GM12878 (cell line): ENCODE results near the gene DDX24. TPM values are rescaled to one million over a fixed set of nuclear protein-coding genes. Genes with fewer than 3 reads are reported as not detected.

Experiments used
- ATAC-seq: fragments of 200-7000 bp; cut with Tn5 transposase; 3 replicates; pipeline ENCODE4 v1.9.1; 2020; ENCODE audit warnings: mild to moderate bottlenecking, moderate library complexity
- BruUV-seq: library from RNA; stranded (reverse); fragments of 400-500 nt; replicated peaks from 2 replicates; lab custom pipeline; 2021; lab: Mats Ljungman, UMichigan
- CTCF ChIA-PET: fragments of 300-600 bp; sonication (Branson Sonifier 250); formaldehyde crosslinking; extraction: SDS; loops from one replicate; lab custom pipeline; 2021; ENCODE audit warnings: inconsistent platforms; lab: Yijun Ruan, JAX
- POLR2A ChIA-PET: fragments of 350-600 bp; formaldehyde crosslinking; extraction: SDS; loops from one replicate; lab custom pipeline; 2021; ENCODE audit warnings: inconsistent platforms; lab: Charles Lee
- RAD21 ChIA-PET: fragments of 300-600 bp; sonication (Branson Sonifier 250); formaldehyde crosslinking; loops from one replicate; lab custom pipeline; 2023; ENCODE audit warnings: antibody characterized with exemption; ENCODE audit not compliant: unreplicated experiment; lab: Charles Lee
- SMC1A ChIA-PET: fragments of 300-600 bp; sonication (Branson Sonifier 250); formaldehyde crosslinking; loops from one replicate; lab custom pipeline; 2023; ENCODE audit not compliant: unreplicated experiment, uncharacterized antibody; lab: Charles Lee
- DNase-seq: peaks from one replicate; pipeline ENCODE4 v3.0.0-alpha.2; 2011; ENCODE audit warnings: low read depth, low spot score
- FAIRE-seq: peaks from 3 replicates; lab custom pipeline; 2011; peaks lifted over from hg19 to GRCh38; lab: Jason Lieb, UNC
- H2AFZ ChIP-seq: 2 replicates; pipeline ENCODE4 v1.6.0; 2011; ENCODE audit warnings: low read depth, low read length, control low read depth; ENCODE audit not compliant: control insufficient read depth
- H3K27ac ChIP-seq: 2 replicates; pipeline ENCODE4 v1.5.1; 2011; ENCODE audit warnings: control low read depth; ENCODE audit not compliant: control insufficient read depth, insufficient read depth
- H3K27me3 ChIP-seq, 2 experiments: replicated peaks in 1 of 2; 2 replicates each; pipeline versions ENCODE4 v1.6.0 to v1.6.1; 2011; ENCODE audit warnings: low read length in 1 of 2; ENCODE audit not compliant: control insufficient read depth in 2 of 2, insufficient read depth in 2 of 2
- H3K36me3 ChIP-seq, 2 experiments: 2 replicates each; pipeline ENCODE4 v1.5.1; 2011; ENCODE audit warnings: low read length in 1 of 2; ENCODE audit not compliant: control insufficient read depth in 2 of 2, insufficient read depth in 2 of 2
- H3K4me1 ChIP-seq: 2 replicates; pipeline ENCODE4 v1.6.1; 2011; ENCODE audit warnings: mild to moderate bottlenecking, low read length, moderate library complexity, mixed read lengths; ENCODE audit not compliant: control insufficient read depth, insufficient read depth
- H3K4me2 ChIP-seq: 2 replicates; pipeline ENCODE4 v1.6.0; 2011; ENCODE audit warnings: control low read depth; ENCODE audit not compliant: control insufficient read depth, insufficient read depth
- H3K4me3 ChIP-seq: fragments of 200-600 bp; sonication (generic); 2 replicates; pipeline ENCODE4 v1.5.1; 2016
- H3K79me2 ChIP-seq: 2 replicates; pipeline ENCODE4 v1.6.0; 2011; ENCODE audit warnings: low read length; ENCODE audit not compliant: control insufficient read depth, insufficient read depth
- H3K9ac ChIP-seq: 2 replicates; pipeline ENCODE4 v1.8.0; 2011; ENCODE audit warnings: low read length, control low read depth, mixed read lengths; ENCODE audit not compliant: control insufficient read depth, insufficient read depth
- H3K9me3 ChIP-seq: replicated peaks from 3 replicates; pipeline ENCODE4 v1.5.1; 2011; ENCODE audit warnings: mild to moderate bottlenecking, low read length; ENCODE audit not compliant: control insufficient read depth, insufficient read depth
- H4K20me1 ChIP-seq: 2 replicates; pipeline ENCODE4 v1.6.0; 2011; ENCODE audit not compliant: control insufficient read depth, insufficient read depth
- BRCA1 ChIP-seq: IDR thresholded peaks from 2 replicates; pipeline ENCODE4 v1.6.1; 2011; ENCODE audit warnings: low read depth, low read length, improper control_type of control experiment
- CREM ChIP-seq: IDR thresholded peaks from 2 replicates; pipeline ENCODE4 v1.6.1; 2014; ENCODE audit warnings: antibody characterized with exemption, low read depth
- E4F1 ChIP-seq: fragments of 450-650 bp; IDR thresholded peaks from 2 replicates; pipeline ENCODE4 v1.6.1; 2018; ENCODE audit warnings: borderline replicate concordance, mild to moderate bottlenecking; ENCODE audit not compliant: partially characterized antibody
- HDGF ChIP-seq: fragments of 450-650 bp; IDR thresholded peaks from 2 replicates; pipeline ENCODE4 v1.6.1; 2016; ENCODE audit warnings: antibody characterized with exemption
- JUNB ChIP-seq: IDR thresholded peaks from 2 replicates; pipeline ENCODE4 v1.6.1; 2016; ENCODE audit warnings: antibody characterized with exemption, mild to moderate bottlenecking
- SIX5 ChIP-seq: IDR thresholded peaks from 2 replicates; pipeline ENCODE4 v1.6.1; 2011; ENCODE audit warnings: mild to moderate bottlenecking, low read depth, low read length, moderate library complexity; ENCODE audit not compliant: severe bottlenecking
- WGBS: methylation state at CpG from one replicate; pipeline ENCODE4 v1.1.6; 2016; ENCODE audit warnings: low lambda C conversion rate; ENCODE audit not compliant: insufficient replicate concordance, insufficient coverage; ENCODE audit errors: missing lambda C conversion rate; 5-methylcytosine and 5-hydroxymethylcytosine counted together
- in situ Hi-C: fragments of 300-500 bp; cut with MboI; formaldehyde crosslinking; loops from 9 replicates; pipeline ENCODE4 v1.14.3; 2018; ENCODE audit warnings: mixed read lengths
- intact Hi-C: fragments of 100-400 bp; cut with micrococcal nuclease; formaldehyde crosslinking; loops from one replicate; pipeline ENCODE4 v1.14.2; 2022; ENCODE audit not compliant: unreplicated experiment
- polyA plus RNA-seq, 11 experiments: library from polyadenylated mRNA; depleted of rRNA in 4 of 11; unstranded in 6 of 11; stranded (reverse) in 5 of 11; fragments of >200 nt; fragmentation: Nextera tagmentation in 4 of 11; fragmentation: Illumina TruSeq in 1 of 11; extraction: Ambion mirVana in 4 of 11; extraction: Trizol in 1 of 11; gene quantifications; 1 replicate in 1 of 11; 2 replicates in 10 of 11; pipeline versions ENCODE4 v1.2.1 to v1.2.3, GENCODE V29; 2011 to 2016; ENCODE audit warnings: inconsistent platforms in 2 of 11, missing spikeins in 2 of 11, low read depth in 1 of 11
- total RNA-seq, 4 experiments: library from RNA; depleted of rRNA in 3 of 4; stranded (reverse); fragments of >200 nt in 3 of 4; fragmentation: Illumina TruSeq in 1 of 4; extraction: Trizol in 1 of 4; gene quantifications; 2 replicates each; pipeline versions ENCODE4 v1.2.1 to v1.2.3, GENCODE V29; 2013 to 2021

The DDX24 gene
- total and polyA plus RNA-seq, 10 of the 15 experiments (the other 5 are each of a cell fraction or from before 2014, with no cell fraction given): 137 to 266 (median 184) TPM

- DNase-seq: no peak
- no peak overlapping the region for H3K9ac ChIP-seq
- intact Hi-C loops (no loop called here), in situ Hi-C loops (no loop called here)
- SMC1A ChIA-PET: interaction anchor here (0.5 to 1.4 kb wide), 3 partner anchors 8 to 57 kb away, joined by 3 to 4 read pairs (median 3); no protein-coding TSS in a partner anchor
- ATAC-seq: no peak
- H3K27me3 ChIP-seq: no peaks in the 10 kb centered on the region
- no peaks in the 10 kb centered on the region for H3K79me2 ChIP-seq
- no peaks in the 10 kb centered on the region for H3K9me3 ChIP-seq
- H3K27ac ChIP-seq: no peak overlapping the region
- RAD21 ChIA-PET: no interaction called here
- H2AFZ ChIP-seq: no peak overlapping the region
- no peaks in the 10 kb centered on the region for H3K4me1 ChIP-seq
- H3K4me3 ChIP-seq: no peak overlapping the region
- BruUV-seq: no TSS peak
- H3K36me3 ChIP-seq: no peaks in the 10 kb centered on the region; a peak in 1 of 4 replicates
- CTCF ChIA-PET: interaction anchor here (0.7 to 1.9 kb wide), 2 partner anchors 38 to 43 kb away, joined by 4 read pairs; no protein-coding TSS in a partner anchor
- TF ChIP-seq BRCA1: no peak
- no peak for TF ChIP-seq CREM
- TF ChIP-seq E4F1: no peak
- TF ChIP-seq HDGF: no peak
- no peak for TF ChIP-seq SIX5
- TF ChIP-seq JUNB: no peak
- no peak for FAIRE-seq
- H3K4me2 ChIP-seq: no peak overlapping the region
- H4K20me1 ChIP-seq: no peaks in the 10 kb centered on the region
- POLR2A ChIA-PET: no interaction called here
- 100% methylated on average over 2 of the region's 2 CpGs for WGBS
Measured at GRCh38 chr14:94093418-94093817, 12.4 kb upstream of the DDX24 start.
